ENCODE data around the gene SCML1. TPM values are rescaled to one million over a fixed set of nuclear protein-coding genes. Genes with fewer than 3 reads are reported as not detected.

SCML1 gene
- total and polyA plus RNA-seq, 10 of the 15 experiments (the other 5 are each of a cell fraction or from before 2014, with no cell fraction given): 0.62 to 48.3 (median 1.6) TPM

- ChIA-PET RAD21 (ENCODE audit: unreplicated experiment) (no interaction called here), POLR2A (no interaction called here), SMC1A (ENCODE audit: uncharacterized antibody, unreplicated experiment) (no interaction called here), CTCF (no interaction called here)
- Histone ChIP-seq H3K27ac (ENCODE audit: control insufficient read depth, insufficient read depth) (no peak overlapping the region), H3K27me3 (replicated peaks in 1 of 2; ENCODE audit: control insufficient read depth in 2 of 2, insufficient read depth in 2 of 2, low read length in 1 of 2) (no peaks in the 10 kb centered on the region), H3K9ac (ENCODE audit: control insufficient read depth, insufficient read depth, low read length) (no peak overlapping the region), H3K4me3 (no peak overlapping the region), H3K4me1 (ENCODE audit: control insufficient read depth, insufficient read depth, low read length) (no peaks in the 10 kb centered on the region), H3K36me3 (ENCODE audit: control insufficient read depth in 2 of 2, insufficient read depth in 2 of 2, low read length in 1 of 2) (no peaks in the 10 kb centered on the region), H2AFZ (ENCODE audit: control insufficient read depth, low read depth, low read length) (no peak overlapping the region), H3K79me2 (ENCODE audit: control insufficient read depth, insufficient read depth, low read length) (no peaks in the 10 kb centered on the region), H3K9me3 (replicated peaks; ENCODE audit: control insufficient read depth, insufficient read depth, low read length) (no peaks in the 10 kb centered on the region), H3K4me2 (ENCODE audit: control insufficient read depth, insufficient read depth) (no peak overlapping the region), H4K20me1 (ENCODE audit: control insufficient read depth, insufficient read depth) (no peaks in the 10 kb centered on the region)
- ATAC-seq (no peak), DNase-seq (ENCODE audit: low read depth, low spot score) (no peak), FAIRE-seq (no peak)
- intact Hi-C loops (cut with micrococcal nuclease; ENCODE audit: unreplicated experiment): no loop called here
- BruUV-seq (replicated peaks): no TSS peak
- WGBS (ENCODE audit: insufficient coverage, insufficient replicate concordance, low lambda C conversion rate, missing lambda C conversion rate): 64% methylated on average over 4 of the region's 4 CpGs
- no peak for TF ChIP-seq MXI1 (IDR thresholded peaks at IDR 0.05; ENCODE audit: low read depth, low read length)
- no peak for TF ChIP-seq ZBTB33 (IDR thresholded peaks at IDR 0.05)
- no peak for TF ChIP-seq IKZF2 (IDR thresholded peaks at IDR 0.05)
- in situ Hi-C loops (cut with MboI): no loop called here
Measured at GRCh38 chrX:17706676-17707075, 30.6 kb upstream of the SCML1 start.

GRCh38 chrX:17707731-17708130 lies 29.6 kb upstream of the SCML1 start:
- H3K4me2 ChIP-seq (ENCODE audit: control insufficient read depth, insufficient read depth): no peak overlapping the region
- BruUV-seq (replicated peaks): no TSS peak
- no peak for DNase-seq (ENCODE audit: low read depth, low spot score)
- 6% methylated on average over 3 of the region's 3 CpGs for WGBS (ENCODE audit: insufficient coverage, insufficient replicate concordance, low lambda C conversion rate, missing lambda C conversion rate)
- in situ Hi-C loops (cut with MboI): no loop called here
- no peak overlapping the region for H3K9ac ChIP-seq (ENCODE audit: control insufficient read depth, insufficient read depth, low read length)
- ChIA-PET RAD21 (ENCODE audit: unreplicated experiment) (no interaction called here), CTCF (no interaction called here), POLR2A (no interaction called here), SMC1A (ENCODE audit: uncharacterized antibody, unreplicated experiment) (no interaction called here)
- intact Hi-C loops (cut with micrococcal nuclease; ENCODE audit: unreplicated experiment): no loop called here
- H2AFZ ChIP-seq (ENCODE audit: control insufficient read depth, low read depth, low read length): no peak overlapping the region
- H3K36me3 ChIP-seq (ENCODE audit: control insufficient read depth in 2 of 2, insufficient read depth in 2 of 2, low read length in 1 of 2): no peaks in the 10 kb centered on the region
- H3K4me1 ChIP-seq (ENCODE audit: control insufficient read depth, insufficient read depth, low read length): no peaks in the 10 kb centered on the region
- H3K79me2 ChIP-seq (ENCODE audit: control insufficient read depth, insufficient read depth, low read length): no peaks in the 10 kb centered on the region
- TF ChIP-seq POU2F2 (IDR thresholded peaks at IDR 0.05; ENCODE audit: borderline replicate concordance, low read depth, low read length): no peak
- no peak overlapping the region for H3K4me3 ChIP-seq
- H3K27me3 ChIP-seq (replicated peaks in 1 of 2; ENCODE audit: control insufficient read depth in 2 of 2, insufficient read depth in 2 of 2, low read length in 1 of 2): no peaks in the 10 kb centered on the region
- no peaks in the 10 kb centered on the region for H3K9me3 ChIP-seq (replicated peaks; ENCODE audit: control insufficient read depth, insufficient read depth, low read length)
- no peaks in the 10 kb centered on the region for H4K20me1 ChIP-seq (ENCODE audit: control insufficient read depth, insufficient read depth)
- no peak overlapping the region for H3K27ac ChIP-seq (ENCODE audit: control insufficient read depth, insufficient read depth)
- no peak for FAIRE-seq
- no peak for ATAC-seq
